NCI-H1417 treated with DMSO at 0.1 percent for 48 hours (cell line): ENCODE data around the gene TMEM135.
"Not testable (repeated sequence)": the region's sequence is repeated elsewhere in the genome, so short reads cannot be mapped to it uniquely, and the experiment has no call there.

ENCODE experiments used
- DNase-seq: peaks from one replicate; lab custom pipeline; 2025; lab: John Stamatoyannopoulos, UW

Gene TMEM135

GRCh38 chr11:87258171-87258833 lies 220.6 kb downstream of the TMEM135 start:
- DNase-seq, result no peak

GRCh38 chr11:87259736-87260135 lies 222.0 kb downstream of the TMEM135 start:
- DNase-seq, result no peak

GRCh38 chr11:87260811-87261210 lies 223.1 kb downstream of the TMEM135 start:
- DNase-seq, result no peak

GRCh38 chr11:87263264-87263838 lies 225.6 kb downstream of the TMEM135 start:
- DNase-seq, result no peak

GRCh38 chr11:87263979-87264378 lies 226.2 kb downstream of the TMEM135 start:
- DNase-seq, result no peak

- DNase-seq, result no peak
Measured at GRCh38 chr11:87265132-87265531, 227.4 kb downstream of the TMEM135 start.

GRCh38 chr11:87265979-87266378 lies 228.2 kb downstream of the TMEM135 start:
- DNase-seq, result no peak

GRCh38 chr11:87266751-87267150 lies 229.0 kb downstream of the TMEM135 start:
- DNase-seq, result no peak

- not testable (repeated sequence) for DNase-seq
Measured at GRCh38 chr11:87271951-87272350, 234.2 kb downstream of the TMEM135 start.

GRCh38 chr11:87275176-87275575 lies 237.4 kb downstream of the TMEM135 start:
- no peak for DNase-seq

- no peak for DNase-seq
Measured at GRCh38 chr11:87280143-87280542, 242.4 kb downstream of the TMEM135 start.

- no peak for DNase-seq
Measured at GRCh38 chr11:87281496-87281895, 243.8 kb downstream of the TMEM135 start.

GRCh38 chr11:87284306-87284705 lies 246.6 kb downstream of the TMEM135 start:
- DNase-seq, result no peak

GRCh38 chr11:87285674-87286073 lies 247.9 kb downstream of the TMEM135 start:
- not testable (repeated sequence) for DNase-seq

- DNase-seq, result no peak
Measured at GRCh38 chr11:87286338-87286737, 248.6 kb downstream of the TMEM135 start.

- peak; percentile 37 for DNase-seq
Measured at GRCh38 chr11:87290304-87290922, 252.7 kb downstream of the TMEM135 start.

GRCh38 chr11:87292598-87292997 lies 254.9 kb downstream of the TMEM135 start:
- no peak for DNase-seq

GRCh38 chr11:87295237-87295636 lies 257.5 kb downstream of the TMEM135 start:
- DNase-seq, result no peak

GRCh38 chr11:87296627-87297026 lies 258.9 kb downstream of the TMEM135 start:
- DNase-seq, result no peak

GRCh38 chr11:87298155-87298554 lies 260.4 kb downstream of the TMEM135 start:
- no peak for DNase-seq

- no peak for DNase-seq
Measured at GRCh38 chr11:87299041-87299481, 261.3 kb downstream of the TMEM135 start.

GRCh38 chr11:87300640-87301380 lies 263.1 kb downstream of the TMEM135 start:
- no peak for DNase-seq
